M059J (cell line): ENCODE measurements around the gene PARP1. TPM values are rescaled to one million over a fixed set of nuclear protein-coding genes. Genes with fewer than 3 reads are reported as not detected.
"Not testable (repeated sequence)": the region's sequence is repeated elsewhere in the genome, so short reads cannot be mapped to it uniquely, and the experiment has no call there.

Experiments used
- DNase-seq: peaks from one replicate; pipeline ENCODE4 v3.0.0-alpha.2; 2012; ENCODE audit warnings: low read depth
- total RNA-seq: library from RNA; depleted of rRNA; stranded (reverse); fragments of >200 nt; shearing (Covaris generic); gene quantifications from 2 replicates; pipeline ENCODE4 v1.2.3, GENCODE V29; 2014

Gene PARP1
- total RNA-seq, 1 experiment from 2014 or later: 230 TPM

DNA sequence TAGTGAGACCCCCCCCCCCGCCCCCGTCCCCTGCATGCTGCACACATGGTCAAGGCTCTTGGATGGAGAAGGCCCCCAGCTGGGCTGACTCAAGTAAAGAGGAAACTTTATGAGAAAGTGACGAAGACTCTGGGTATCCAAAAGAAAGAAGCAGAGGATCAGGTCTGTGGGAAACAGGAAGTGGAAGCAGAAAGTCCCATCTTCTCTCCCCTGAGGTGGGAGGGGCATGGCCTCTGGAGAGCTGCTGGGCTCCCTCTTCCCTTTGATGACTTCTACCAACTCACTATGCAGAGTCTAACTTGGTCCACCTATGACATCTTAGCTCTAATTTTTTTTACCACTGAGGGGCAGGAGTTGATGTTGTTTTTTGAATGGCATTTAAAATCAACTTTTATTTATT, 56.2 kb downstream of the PARP1 start:
- peak; percentile 28 for DNase-seq

DNA sequence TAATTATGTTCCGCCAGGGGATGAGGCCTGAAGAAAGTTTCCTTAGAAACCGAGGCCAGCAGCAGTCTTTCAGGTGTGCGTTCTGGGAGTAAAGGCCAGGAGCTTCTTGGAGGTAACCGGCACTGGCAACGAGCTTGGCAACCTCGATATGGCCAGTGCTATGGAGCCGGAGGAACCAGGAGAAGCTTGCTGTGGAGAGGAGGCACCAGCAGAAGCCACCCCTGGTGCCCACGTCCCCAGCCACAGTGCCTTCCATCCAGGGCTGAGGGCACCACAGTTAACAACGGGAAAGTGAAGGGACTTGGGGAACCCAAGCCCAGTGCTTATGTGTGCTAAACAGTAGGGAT, 57.4 kb downstream of the PARP1 start:
- no peak for DNase-seq

- DNase-seq: no peak
These were observed 57.9 kb downstream of the PARP1 start for GRCh38 chr1:226349801-226350518.

DNA sequence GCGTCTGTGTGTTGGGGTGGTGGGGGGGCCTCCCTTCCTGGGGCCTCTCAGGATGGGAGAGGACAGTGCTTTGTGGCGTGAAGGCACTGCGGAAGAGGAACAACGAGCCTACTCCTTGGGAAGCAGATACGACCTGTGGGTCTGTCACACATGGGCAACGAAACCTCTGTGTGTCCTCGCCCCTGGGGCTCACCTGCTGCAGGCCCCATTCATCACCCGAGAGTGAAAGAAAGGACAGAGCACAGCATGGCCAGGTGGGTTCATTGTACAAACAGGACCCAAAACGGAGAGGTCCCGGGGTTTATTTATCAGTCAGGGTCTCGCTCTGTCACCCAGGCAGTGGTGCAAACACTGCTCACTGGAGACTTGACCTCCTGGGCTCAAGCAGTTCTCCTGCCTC, 58.8 kb downstream of the PARP1 start:
- DNase-seq: no peak

GRCh38 chr1:226344441-226345259, 63.2 kb downstream of the PARP1 start:
- DNase-seq: no peak

GRCh38 chr1:226342656-226343055, 65.2 kb downstream of the PARP1 start:
- DNase-seq: no peak

DNA sequence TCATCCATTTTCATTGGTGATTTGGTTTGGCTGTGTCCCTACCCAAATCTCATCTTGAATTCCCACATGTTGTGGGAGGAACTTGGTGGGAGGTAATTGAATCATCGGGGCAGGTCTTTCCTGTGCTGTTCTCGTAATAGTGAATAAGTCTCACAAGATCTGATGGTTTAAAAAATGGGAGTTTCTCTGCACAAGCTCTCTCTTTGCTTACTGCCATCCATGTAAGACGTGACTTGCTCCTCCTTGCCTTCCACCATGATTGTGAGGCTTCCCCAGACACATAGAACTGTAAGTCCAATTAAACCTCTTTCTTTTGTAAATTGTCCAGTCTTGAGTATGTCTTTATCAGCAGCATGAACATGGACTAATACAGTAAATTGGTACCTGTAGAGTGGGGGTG, 67.8 kb downstream of the PARP1 start:
- DNase-seq: not testable (repeated sequence)

DNA sequence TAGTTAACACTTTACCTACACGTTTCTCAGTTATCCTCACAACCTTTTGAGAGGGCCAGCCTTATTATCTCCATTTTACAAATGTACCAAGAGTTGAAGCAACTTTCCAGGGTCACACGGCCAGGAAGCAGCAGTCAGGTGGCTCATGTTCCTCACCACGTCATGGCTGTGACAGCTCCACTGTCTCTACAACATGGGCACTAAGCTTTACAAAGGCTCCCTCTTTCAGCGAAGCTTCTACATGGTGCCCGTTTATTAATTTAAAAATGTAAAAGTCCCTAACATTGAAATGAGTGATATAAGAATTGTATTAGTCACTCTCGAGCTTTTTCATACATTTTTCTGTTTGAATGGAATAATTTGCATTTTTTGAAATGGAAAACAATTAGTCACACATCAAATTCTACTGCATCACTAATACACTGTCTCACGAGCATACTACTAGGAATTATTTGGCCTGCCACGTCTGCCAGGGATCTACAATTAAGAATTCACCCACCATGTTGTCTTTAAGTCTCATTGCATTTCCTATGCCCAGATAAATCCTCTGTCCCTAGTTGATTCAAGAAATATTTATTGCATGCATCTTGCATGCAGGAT, 70.5 kb downstream of the PARP1 start:
- DNase-seq: no peak

DNA sequence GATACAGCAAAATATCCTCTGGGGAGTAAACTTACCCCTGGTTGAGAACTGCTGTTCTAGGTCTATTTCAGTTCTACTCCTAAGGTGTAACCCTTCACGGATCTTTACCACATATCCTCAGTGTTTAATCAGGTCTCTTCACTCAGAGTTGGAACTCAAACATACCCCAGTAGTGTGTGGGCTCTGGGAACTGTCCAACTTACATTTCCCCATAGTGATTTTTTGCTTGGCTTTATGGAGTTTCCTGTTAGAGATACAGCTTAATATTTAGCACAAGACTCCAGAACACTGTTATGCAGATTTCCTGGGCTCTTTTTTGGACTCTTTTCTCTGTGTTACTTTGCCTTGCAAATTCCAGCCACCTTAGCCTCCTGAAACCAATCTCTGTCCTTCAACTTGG, 72.2 kb downstream of the PARP1 start:
- DNase-seq: no peak

GRCh38 chr1:226332947-226333346, 74.9 kb downstream of the PARP1 start:
- peak; percentile 62 for DNase-seq

DNA sequence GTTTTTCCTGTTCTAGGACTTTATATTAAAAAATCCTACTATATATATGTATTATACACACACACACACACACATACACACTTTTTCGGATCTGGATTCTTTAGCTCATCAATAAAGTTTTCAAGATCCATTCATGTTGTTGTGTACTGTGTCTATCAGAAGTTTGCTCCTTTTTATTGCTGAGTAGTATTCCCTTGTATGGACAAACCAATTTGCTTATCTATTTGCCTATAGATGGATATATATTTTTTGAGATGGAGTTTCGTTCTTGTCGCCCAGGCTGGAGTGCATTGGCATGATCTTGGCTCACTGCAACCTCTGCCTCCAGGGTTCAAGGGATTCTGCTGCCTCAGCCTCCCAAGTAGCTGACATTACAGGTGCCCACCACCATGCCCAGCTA, 78.7 kb downstream of the PARP1 start:
- DNase-seq: no peak

DNA sequence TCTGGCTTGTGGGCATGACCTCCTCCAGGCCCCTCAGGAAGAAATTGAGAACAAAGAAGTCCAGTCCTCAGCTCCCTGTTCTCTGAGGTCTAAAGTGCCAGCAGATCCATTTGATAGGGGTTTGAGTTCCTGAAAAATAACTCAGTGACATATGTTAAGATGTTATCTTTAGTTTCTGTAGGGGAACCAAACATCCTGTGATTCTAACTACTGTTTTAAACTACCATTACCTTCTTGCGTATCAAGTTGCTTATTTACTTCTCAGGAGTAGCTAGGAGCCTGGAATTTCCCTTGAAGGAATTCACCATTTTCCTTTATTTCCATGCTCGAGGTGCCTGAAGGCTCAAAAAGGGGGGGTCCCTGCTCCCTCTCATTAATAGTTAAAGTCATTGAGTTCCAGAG, 80.1 kb downstream of the PARP1 start:
- peak; percentile 9 for DNase-seq

- DNase-seq: peak; percentile 69
These were observed 82.7 kb downstream of the PARP1 start for GRCh38 chr1:226325178-226325577.

- no peak for DNase-seq
These were observed 83.4 kb downstream of the PARP1 start for GRCh38 chr1:226324479-226324878.

GRCh38 chr1:226322986-226323385, 84.9 kb downstream of the PARP1 start:
- no peak for DNase-seq

DNA sequence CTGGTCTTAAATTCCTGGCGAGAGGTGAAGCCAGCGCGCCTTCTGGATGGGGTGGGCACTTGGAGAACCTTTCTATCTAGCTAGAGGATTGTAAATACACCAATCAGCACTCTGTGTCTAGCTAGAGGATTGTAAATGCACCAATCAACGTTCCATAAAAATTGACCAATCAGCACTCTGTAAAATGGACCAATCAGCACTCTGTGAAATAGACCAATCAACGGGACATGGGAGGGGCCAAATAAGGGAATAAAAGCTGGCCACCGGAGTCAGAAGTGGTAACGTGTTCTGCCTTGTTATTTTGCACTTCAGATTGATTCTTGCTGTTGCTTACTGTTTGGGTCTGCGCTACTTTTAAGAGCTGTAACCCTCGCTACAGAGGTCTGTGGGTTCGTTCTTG, 87.0 kb downstream of the PARP1 start:
- no peak for DNase-seq

GRCh38 chr1:226318471-226318870, 89.4 kb downstream of the PARP1 start:
- DNase-seq: no peak

DNA sequence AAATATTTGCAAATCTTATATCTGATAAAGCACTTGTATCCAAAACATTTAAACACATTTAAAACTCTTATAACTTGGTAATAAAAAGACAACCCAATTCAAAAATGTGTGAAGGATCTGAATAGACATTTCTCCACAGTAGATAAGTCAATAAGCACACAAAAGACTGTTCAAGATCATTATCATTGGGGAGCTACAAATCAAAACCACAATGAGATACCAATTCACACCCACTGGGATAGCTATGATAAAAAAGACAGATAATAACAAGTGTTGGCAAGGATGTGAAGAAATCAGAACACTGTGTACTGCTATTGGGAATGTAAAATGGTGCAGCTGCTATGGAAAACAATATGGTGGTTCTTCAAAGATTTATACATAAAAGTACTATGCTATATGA, 93.8 kb downstream of the PARP1 start:
- no peak for DNase-seq

- no peak for DNase-seq
These were observed 95.8 kb downstream of the PARP1 start for GRCh38 chr1:226312065-226312464.

GRCh38 chr1:226311376-226311775, 96.5 kb downstream of the PARP1 start:
- no peak for DNase-seq
